DND-41 (cell line): ENCODE results near the gene CAV2.
"Not testable (repeated sequence)": the region's sequence is repeated elsewhere in the genome, so short reads cannot be mapped to it uniquely, and the experiment has no call there.

ENCODE experiments used
- EZH2 ChIP-seq: IDR thresholded peaks from 3 replicates; pipeline ENCODE4 v1.6.1; 2012; ENCODE audit warnings: borderline replicate concordance, low read depth, mild to moderate bottlenecking, moderate library complexity, low read length, inconsistent platforms; ENCODE audit not compliant: severe bottlenecking
- TF ChIP-seq, protein P1 (sequence below): IDR thresholded peaks from 2 replicates; pipeline ENCODE4 v1.5.1; 2012; ENCODE audit warnings: borderline replicate concordance, low read length, moderate library complexity, mild to moderate bottlenecking; ENCODE audit not compliant: poor library complexity, severe bottlenecking; ENCODE audit errors: extremely low read depth

DNA sequence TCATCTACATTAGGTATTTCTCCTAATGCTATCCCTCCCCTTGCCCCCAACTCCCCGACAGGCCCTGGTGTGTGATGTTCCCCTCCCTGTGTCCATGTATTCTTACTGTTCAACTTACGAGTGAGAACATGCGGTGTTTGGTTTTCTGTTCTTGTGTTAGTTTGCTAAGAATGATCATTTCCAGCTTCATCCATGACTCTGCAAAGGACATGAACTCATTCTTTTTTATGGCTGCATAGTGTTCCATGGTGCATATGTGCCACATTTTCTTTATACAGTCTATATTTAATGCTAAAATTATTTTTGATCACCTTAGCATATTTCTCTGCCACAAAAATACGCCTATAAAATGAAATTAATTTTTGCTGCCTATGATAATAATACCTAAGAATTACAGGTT is 15.1 kb upstream of the CAV2 start:
- TF ChIP-seq, protein P1, sequence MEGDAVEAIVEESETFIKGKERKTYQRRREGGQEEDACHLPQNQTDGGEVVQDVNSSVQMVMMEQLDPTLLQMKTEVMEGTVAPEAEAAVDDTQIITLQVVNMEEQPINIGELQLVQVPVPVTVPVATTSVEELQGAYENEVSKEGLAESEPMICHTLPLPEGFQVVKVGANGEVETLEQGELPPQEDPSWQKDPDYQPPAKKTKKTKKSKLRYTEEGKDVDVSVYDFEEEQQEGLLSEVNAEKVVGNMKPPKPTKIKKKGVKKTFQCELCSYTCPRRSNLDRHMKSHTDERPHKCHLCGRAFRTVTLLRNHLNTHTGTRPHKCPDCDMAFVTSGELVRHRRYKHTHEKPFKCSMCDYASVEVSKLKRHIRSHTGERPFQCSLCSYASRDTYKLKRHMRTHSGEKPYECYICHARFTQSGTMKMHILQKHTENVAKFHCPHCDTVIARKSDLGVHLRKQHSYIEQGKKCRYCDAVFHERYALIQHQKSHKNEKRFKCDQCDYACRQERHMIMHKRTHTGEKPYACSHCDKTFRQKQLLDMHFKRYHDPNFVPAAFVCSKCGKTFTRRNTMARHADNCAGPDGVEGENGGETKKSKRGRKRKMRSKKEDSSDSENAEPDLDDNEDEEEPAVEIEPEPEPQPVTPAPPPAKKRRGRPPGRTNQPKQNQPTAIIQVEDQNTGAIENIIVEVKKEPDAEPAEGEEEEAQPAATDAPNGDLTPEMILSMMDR, result not testable (repeated sequence)
- TF ChIP-seq EZH2, result not testable (repeated sequence)
